BJ (cell line): ENCODE data around the gene ARID3B. TPM values are rescaled to one million over a fixed set of nuclear protein-coding genes. Genes with fewer than 3 reads are reported as not detected.

Experiments used
- CTCF ChIA-PET: fragments of 350-600 bp; formaldehyde crosslinking; extraction: SDS; loops from one replicate; lab custom pipeline; 2021; ENCODE audit warnings: antibody characterized with exemption, inconsistent platforms; lab: Yijun Ruan, JAX
- POLR2A ChIA-PET: fragments of 300-600 bp; sonication (Branson Sonifier 250); formaldehyde crosslinking; extraction: SDS; loops from one replicate; lab custom pipeline; 2021; ENCODE audit warnings: antibody characterized with exemption; lab: Charles Lee
- DNase-seq: peaks from one replicate; pipeline ENCODE4 v3.0.0-alpha.2; 2011; ENCODE audit warnings: low read depth
- H3K27me3 ChIP-seq: 2 replicates; pipeline ENCODE4 v1.6.0; 2011; ENCODE audit warnings: low read length; ENCODE audit not compliant: control insufficient read depth, insufficient read depth
- H3K36me3 ChIP-seq: 2 replicates; pipeline ENCODE4 v1.5.1; 2011; ENCODE audit warnings: low read length; ENCODE audit not compliant: control insufficient read depth, insufficient read depth
- H3K4me3 ChIP-seq: 2 replicates; pipeline ENCODE4 v1.5.1; 2011; ENCODE audit warnings: low read depth, mild to moderate bottlenecking, control low read depth, low read length
- CTCF ChIP-seq: IDR thresholded peaks from 2 replicates; pipeline ENCODE4 v1.5.1; 2011; ENCODE audit warnings: low read depth, mild to moderate bottlenecking, control low read depth, inconsistent platforms, low read length, moderate library complexity; ENCODE audit not compliant: insufficient read depth
- polyA plus RNA-seq: library from polyadenylated mRNA; depleted of rRNA; stranded (reverse); fragments of >200 nt; gene quantifications from 2 replicates; pipeline ENCODE4 v1.2.3, GENCODE V29; 2011

ARID3B gene
- polyA plus RNA-seq, 1 experiment = 1.5 TPM

GRCh38 chr15:74633781-74634180 lies 92.8 kb downstream of the ARID3B start:
- DNase-seq = no peak
- H3K27me3 ChIP-seq = no peaks in the 10 kb centered on the region
- H3K4me3 ChIP-seq = no peak overlapping the region
- ChIA-PET CTCF (interaction anchor here (0.6 to 22.3 kb wide), 12 partner anchors 9 to 468 kb away, joined by 3 to 563 read pairs (median 16); partner anchors contain the start of genes CLK3, CSK and CYP11A1), POLR2A (interaction anchor here (0.6 kb wide), 1 partner anchor 87 kb away, joined by 3 read pairs; no protein-coding TSS in a partner anchor)
- TF ChIP-seq CTCF = no peak
- H3K36me3 ChIP-seq = peaks cover 29% of the 10 kb centered on the region

DNA sequence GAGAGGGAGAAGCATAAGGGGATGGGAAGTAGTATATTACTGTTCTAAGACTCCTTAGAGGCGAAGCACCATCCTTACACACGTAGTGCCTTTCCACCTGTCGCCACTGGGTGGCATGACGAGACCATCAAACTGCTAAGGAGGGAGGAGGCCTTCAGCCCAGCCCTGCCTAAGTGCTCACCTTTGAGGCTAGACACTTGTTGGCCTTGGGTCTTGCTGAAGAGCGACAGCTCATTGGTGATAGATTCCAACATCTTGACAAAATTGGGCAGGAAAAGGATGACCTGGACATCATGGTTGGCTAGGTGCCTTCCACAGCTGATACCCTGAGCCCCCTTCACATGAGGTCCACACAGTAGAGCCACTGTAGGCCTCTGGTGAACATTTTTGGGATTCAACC lies 94.2 kb downstream of the ARID3B start:
- CTCF ChIA-PET = interaction anchor here (0.5 to 22.3 kb wide), 26 partner anchors 9 to 1308 kb away, joined by 3 to 563 read pairs (median 4); partner anchors contain the start of genes CLK3, CSK and CYP11A1
- DNase-seq = no peak
- peak; percentile 84 for TF ChIP-seq CTCF
- Histone ChIP-seq H3K27me3 (no peaks in the 10 kb centered on the region), H3K4me3 (no peak overlapping the region), H3K36me3 (peaks cover 28% of the 10 kb centered on the region)
- POLR2A ChIA-PET = no interaction called here

DNA sequence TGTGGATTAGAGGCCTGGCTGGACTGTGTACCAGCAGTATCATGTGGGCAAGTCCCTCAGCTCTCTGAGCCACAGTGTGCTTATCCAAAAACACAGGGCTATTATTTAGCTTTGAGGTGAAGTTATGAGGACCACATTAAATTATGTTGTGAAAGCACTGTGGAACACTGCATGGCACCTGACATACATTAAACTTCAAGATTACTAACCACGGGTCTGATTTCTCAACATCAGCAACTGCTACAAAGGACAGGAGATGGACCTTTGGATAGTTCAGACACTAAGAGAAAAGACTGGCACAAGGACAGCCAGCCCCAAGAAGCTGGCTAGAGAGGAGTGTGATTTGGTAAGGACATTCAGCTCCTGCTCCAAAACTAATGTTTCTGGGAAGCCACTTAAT lies 96.0 kb downstream of the ARID3B start:
- CTCF ChIA-PET = interaction anchor here (1.4 to 22.3 kb wide), 7 partner anchors 8 to 263 kb away, joined by 3 to 563 read pairs (median 21); partner anchors contain the start of genes CLK3 and CSK
- no peak for TF ChIP-seq CTCF
- no peaks in the 10 kb centered on the region for H3K27me3 ChIP-seq
- no peak for DNase-seq
- POLR2A ChIA-PET = interaction anchor here (0.6 kb wide), 1 partner anchor 103 kb away, joined by 3 read pairs; no protein-coding TSS in a partner anchor
- H3K36me3 ChIP-seq = peaks cover 32% of the 10 kb centered on the region
- no peak overlapping the region for H3K4me3 ChIP-seq

GRCh38 chr15:74641151-74641550 lies 100.1 kb downstream of the ARID3B start:
- Histone ChIP-seq H3K36me3 (peaks cover 18% of the 10 kb centered on the region), H3K4me3 (no peak overlapping the region), H3K27me3 (no peaks in the 10 kb centered on the region)
- ChIA-PET CTCF (interaction anchor here (0.6 to 22.3 kb wide), 7 partner anchors 9 to 309 kb away, joined by 3 to 563 read pairs (median 4); partner anchors contain the start of gene CSK), POLR2A (no interaction called here)
- DNase-seq = no peak
- TF ChIP-seq CTCF = no peak

DNA sequence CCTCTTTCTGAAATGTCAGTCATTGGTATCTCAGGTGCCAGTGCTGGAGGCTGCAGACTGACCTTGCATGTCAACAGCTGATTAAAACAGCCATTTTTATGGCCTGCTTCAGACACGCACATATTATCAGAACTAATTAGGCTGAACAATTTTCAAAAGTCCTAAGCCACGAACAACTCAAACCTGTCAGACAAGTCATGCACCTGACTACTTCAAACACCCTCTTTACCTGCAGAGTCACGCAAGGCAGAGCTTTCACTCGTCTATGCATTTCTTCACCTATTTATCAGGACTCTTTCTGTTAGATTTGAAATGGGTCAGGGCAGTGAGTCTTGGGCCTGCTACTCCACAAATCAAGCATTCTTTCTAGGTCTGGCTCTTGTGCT lies 101.3 kb downstream of the ARID3B start:
- no peak for TF ChIP-seq CTCF
- H3K4me3 ChIP-seq = no peak overlapping the region
- H3K36me3 ChIP-seq = peaks cover 13% of the 10 kb centered on the region
- POLR2A ChIA-PET = no interaction called here
- DNase-seq = no peak
- CTCF ChIA-PET = interaction anchor here (0.9 to 22.3 kb wide), 3 partner anchors 10 to 159 kb away, joined by 3 to 563 read pairs (median 21); partner anchors contain the start of gene CSK
- H3K27me3 ChIP-seq = no peaks in the 10 kb centered on the region
